Mucosa of descending colon (tissue), 3 donors: ENCODE data around the gene FBN1. TPM values are rescaled to one million over a fixed set of nuclear protein-coding genes. Genes with fewer than 3 reads are reported as not detected.

ENCODE experiments used
- ATAC-seq: fragments of 200-7000 bp; cut with Tn5 transposase; one replicate; pipeline ENCODE4 v1.9.1; 2020; ENCODE audit warnings: mild to moderate bottlenecking, moderate library complexity
- DNase-seq, 3 donors: peaks; one replicate each; pipeline ENCODE4 v3.0.0-alpha.2; 2020
- H3K36me3 ChIP-seq: fragments of 200-600 bp; one replicate; pipeline ENCODE4 v1.8.0; 2021; ENCODE audit warnings: low read depth, mild to moderate bottlenecking
- H3K4me1 ChIP-seq: fragments of 200-600 bp; one replicate; pipeline ENCODE4 v1.8.0; 2021; ENCODE audit warnings: low read depth, mild to moderate bottlenecking
- H3K4me3 ChIP-seq: fragments of 200-600 bp; one replicate; pipeline ENCODE4 v1.8.0; 2021; ENCODE audit warnings: mild to moderate bottlenecking
- H3K9me3 ChIP-seq: fragments of 200-600 bp; one replicate; pipeline ENCODE4 v1.8.0; 2021; ENCODE audit warnings: mild to moderate bottlenecking
- intact Hi-C, 2 donors: fragments of 100-400 bp; cut with DNase I in 1 of 2; cut with micrococcal nuclease in 1 of 2; formaldehyde crosslinking; loops; one replicate each; pipeline versions ENCODE4 v1.11.0 to v1.11.1; 2022; cut with DNase I, micrococcal nuclease
- total RNA-seq, 3 donors: library from RNA; stranded (reverse); fragmentation: NEBNext Ultra II Directional in 2 of 3; extraction: Animal tissue kit (Norgen Biotek cat#: 25700) in 2 of 3; gene quantifications; one replicate each; pipeline versions ENCODE4 v1.2.1 to v1.2.4, GENCODE V29; 2021 to 2023
- TF ChIP-seq, protein P1 (sequence below): fragments of 200-600 bp; IDR thresholded peaks from one replicate; pipeline ENCODE4 v1.8.0; 2022; ENCODE audit warnings: antibody characterized with exemption, mild to moderate bottlenecking
- donor health status: DM: no; HTN: no; CAD: no; lungs with moderate emphysema.
- donor health status: DM: no; HTN: no; CAD: no.
- donor health status: DM: no; HTN: yes; CAD: no.

FBN1 gene
- total RNA-seq, 3 donors from 2014 or later: 9.3 to 47.9 (median 35.9) TPM

DNA sequence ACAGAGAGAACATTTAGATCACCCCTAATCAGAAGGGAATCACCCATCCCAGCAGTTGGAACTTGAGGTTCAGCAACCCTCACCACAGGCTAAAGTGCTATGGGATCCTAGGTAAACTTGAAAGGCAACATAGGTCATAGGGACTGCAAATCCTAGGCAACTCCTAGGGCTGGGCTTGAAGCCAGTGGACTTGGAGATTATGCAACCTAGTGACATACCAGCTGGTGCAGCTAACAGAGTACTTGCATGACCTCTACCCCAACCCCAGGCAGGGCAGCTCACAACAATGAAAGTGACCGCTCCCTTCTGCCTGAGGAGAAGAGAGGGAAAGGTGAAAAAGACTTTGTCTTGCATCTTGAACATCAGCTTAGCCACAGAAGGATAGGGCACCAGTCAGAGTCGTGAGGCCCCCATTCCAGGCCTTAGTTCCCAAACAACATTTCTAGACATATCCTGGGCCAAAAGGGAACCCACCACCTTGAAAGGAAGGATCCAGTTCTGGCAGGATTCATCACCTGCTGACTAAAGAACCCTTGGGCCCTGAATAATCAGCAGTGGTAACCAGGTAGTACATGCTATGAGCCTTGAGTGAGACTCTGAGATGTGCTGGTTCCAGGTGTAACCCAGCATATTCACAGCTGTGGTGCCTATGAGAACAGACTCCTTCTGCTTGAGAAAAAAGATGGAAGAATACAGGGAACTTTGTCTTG is 37.6 kb upstream of the FBN1 start:
- H3K9me3 ChIP-seq: no peaks in the 10 kb centered on the region
- no peaks in the 10 kb centered on the region for H3K4me1 ChIP-seq
- TF ChIP-seq, protein P1, sequence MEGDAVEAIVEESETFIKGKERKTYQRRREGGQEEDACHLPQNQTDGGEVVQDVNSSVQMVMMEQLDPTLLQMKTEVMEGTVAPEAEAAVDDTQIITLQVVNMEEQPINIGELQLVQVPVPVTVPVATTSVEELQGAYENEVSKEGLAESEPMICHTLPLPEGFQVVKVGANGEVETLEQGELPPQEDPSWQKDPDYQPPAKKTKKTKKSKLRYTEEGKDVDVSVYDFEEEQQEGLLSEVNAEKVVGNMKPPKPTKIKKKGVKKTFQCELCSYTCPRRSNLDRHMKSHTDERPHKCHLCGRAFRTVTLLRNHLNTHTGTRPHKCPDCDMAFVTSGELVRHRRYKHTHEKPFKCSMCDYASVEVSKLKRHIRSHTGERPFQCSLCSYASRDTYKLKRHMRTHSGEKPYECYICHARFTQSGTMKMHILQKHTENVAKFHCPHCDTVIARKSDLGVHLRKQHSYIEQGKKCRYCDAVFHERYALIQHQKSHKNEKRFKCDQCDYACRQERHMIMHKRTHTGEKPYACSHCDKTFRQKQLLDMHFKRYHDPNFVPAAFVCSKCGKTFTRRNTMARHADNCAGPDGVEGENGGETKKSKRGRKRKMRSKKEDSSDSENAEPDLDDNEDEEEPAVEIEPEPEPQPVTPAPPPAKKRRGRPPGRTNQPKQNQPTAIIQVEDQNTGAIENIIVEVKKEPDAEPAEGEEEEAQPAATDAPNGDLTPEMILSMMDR: no peak
- no peaks in the 10 kb centered on the region for H3K36me3 ChIP-seq
- intact Hi-C loops: no loop called here
- DNase-seq (peak in 1 of 3 donors; percentile 39), ATAC-seq (peak; percentile 73)
- H3K4me3 ChIP-seq: no peak overlapping the region

DNA sequence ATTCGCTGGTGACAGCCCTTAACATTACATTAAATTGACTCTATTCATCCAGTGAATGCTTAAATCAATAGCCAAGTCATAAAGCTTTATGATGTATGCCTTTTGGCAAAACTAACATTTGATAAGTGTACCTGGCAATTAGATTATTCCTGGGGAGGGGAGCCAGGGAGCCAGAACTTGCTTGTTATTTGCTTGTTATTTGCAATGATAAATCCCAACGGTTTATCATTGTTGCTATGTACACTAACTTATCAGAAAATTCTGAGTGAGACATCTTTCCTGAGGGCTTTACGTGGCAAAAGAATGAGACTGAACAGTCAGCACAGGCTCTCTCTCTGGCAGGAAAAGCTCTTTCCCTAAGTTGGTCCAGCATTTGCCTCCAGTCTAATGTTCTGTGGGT is 35.8 kb upstream of the FBN1 start:
- Histone ChIP-seq H3K4me3 (no peak overlapping the region), H3K36me3 (no peaks in the 10 kb centered on the region), H3K4me1 (no peaks in the 10 kb centered on the region), H3K9me3 (no peaks in the 10 kb centered on the region)
- TF ChIP-seq, protein P1: no peak
- DNase-seq (no peak), ATAC-seq (peak; percentile 80)
- intact Hi-C loops: no loop called here

DNA sequence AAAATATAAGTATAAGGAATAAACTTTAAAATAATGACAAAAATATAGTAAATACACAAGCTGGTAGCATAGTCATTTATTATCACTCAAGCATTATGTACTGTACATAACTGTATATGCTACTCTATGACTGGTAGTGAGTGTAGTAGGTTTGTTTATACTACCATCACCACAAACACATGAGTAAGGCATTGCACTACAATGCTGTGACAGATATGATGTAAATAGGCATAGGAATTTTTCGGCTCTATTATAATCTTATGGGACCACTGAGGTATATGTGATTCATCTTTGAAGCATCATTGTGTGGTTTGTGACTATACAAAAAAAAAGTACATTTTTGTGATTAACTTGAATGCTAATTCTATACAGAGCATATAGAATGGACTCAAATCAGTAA is 35.3 kb upstream of the FBN1 start:
- Histone ChIP-seq H3K9me3 (no peaks in the 10 kb centered on the region), H3K4me1 (no peaks in the 10 kb centered on the region), H3K36me3 (no peaks in the 10 kb centered on the region), H3K4me3 (no peak overlapping the region)
- no peak for ATAC-seq
- TF ChIP-seq, protein P1: no peak
- no peak for DNase-seq
- intact Hi-C loops: no loop called here

DNA sequence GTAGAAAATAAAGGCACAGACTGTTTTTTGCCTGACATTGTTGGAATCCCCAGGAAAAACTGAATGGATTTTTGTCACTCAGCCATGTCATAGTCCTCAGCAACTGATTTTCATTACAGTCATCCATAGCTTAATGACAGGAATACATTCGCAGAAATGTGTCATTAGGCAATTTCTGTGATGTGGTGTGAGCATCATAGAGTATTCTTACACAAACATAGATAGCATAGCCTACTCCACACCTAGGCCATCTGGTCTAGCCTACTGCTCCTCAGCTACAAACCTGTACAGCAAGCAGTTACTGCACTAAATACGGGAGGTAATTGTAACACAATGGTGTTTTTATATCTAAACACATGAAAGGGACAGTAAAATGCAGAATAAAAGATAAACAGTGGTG is 34.4 kb upstream of the FBN1 start:
- peak; percentile 59 for ATAC-seq
- Histone ChIP-seq H3K4me3 (no peak overlapping the region), H3K9me3 (no peaks in the 10 kb centered on the region), H3K4me1 (no peaks in the 10 kb centered on the region), H3K36me3 (no peaks in the 10 kb centered on the region)
- intact Hi-C loops: no loop called here
- TF ChIP-seq, protein P1: no peak
- DNase-seq: no peak

DNA sequence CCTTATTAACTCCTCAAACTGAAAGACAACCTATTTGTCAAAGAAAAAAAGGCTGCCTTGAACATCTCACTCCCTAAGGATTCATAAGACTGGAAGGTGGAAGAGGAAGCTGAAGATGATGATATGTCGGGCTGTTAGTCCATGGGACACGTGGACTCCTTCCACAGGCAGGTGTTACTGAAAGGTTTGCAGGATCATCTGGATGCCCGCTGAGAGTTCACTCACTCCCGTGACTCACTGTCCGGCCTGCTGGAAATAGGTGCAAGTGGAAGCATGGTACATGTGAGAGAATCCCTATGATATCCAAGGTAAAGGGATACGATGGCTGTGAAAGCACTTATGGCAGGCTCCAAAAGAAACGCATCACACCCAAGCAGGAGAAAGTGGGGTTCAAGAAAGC is 33.3 kb upstream of the FBN1 start:
- Histone ChIP-seq H3K4me1 (no peaks in the 10 kb centered on the region), H3K36me3 (no peaks in the 10 kb centered on the region), H3K4me3 (no peak overlapping the region), H3K9me3 (no peaks in the 10 kb centered on the region)
- DNase-seq: no peak
- TF ChIP-seq, protein P1: no peak
- intact Hi-C loops: no loop called here
- no peak for ATAC-seq

DNA sequence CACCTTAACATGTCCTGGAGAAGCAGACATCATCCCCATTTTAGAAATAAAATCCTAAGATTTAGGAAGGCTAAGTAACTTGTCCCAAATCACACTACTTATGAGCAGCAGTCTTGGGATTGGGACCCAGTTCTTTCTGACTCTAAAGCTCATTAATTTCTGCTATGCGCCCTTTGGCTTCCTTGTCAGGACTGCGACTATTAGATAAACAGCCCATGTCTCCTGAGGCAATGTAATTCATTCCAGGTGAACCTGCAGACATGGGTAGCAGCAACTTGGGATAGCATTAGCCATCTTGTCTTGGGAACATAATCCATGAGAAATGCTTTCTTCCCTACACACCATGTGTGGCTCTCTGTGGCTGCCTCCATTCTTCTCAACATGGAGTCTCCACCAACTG is 32.3 kb upstream of the FBN1 start:
- DNase-seq (no peak), ATAC-seq (no peak)
- Histone ChIP-seq H3K4me3 (no peak overlapping the region), H3K4me1 (no peaks in the 10 kb centered on the region), H3K36me3 (no peaks in the 10 kb centered on the region), H3K9me3 (no peaks in the 10 kb centered on the region)
- intact Hi-C loops: no loop called here
- TF ChIP-seq, protein P1: no peak
